Measurements from ENCODE around the gene ZNF750.
"Not testable (repeated sequence)": the region's sequence is repeated elsewhere in the genome, so short reads cannot be mapped to it uniquely, and the experiment has no call there.

The ZNF750 gene

GRCh38 chr17:82786427-82786826, 53.4 kb downstream of the ZNF750 start:
- no peaks in the 10 kb centered on the region for H3K27me3 Mint-ChIP-seq (ENCODE audit: low read depth)
- H3K9me3 Mint-ChIP-seq: no peaks in the 10 kb centered on the region
- peaks cover 9% of the 10 kb centered on the region for H3K36me3 Mint-ChIP-seq (ENCODE audit: low read depth)
- peaks cover 10% of the 10 kb centered on the region for H3K4me1 Mint-ChIP-seq (ENCODE audit: low read depth)
- H3K4me3 Mint-ChIP-seq: no peak overlapping the region
- H3K27ac Mint-ChIP-seq: no peak overlapping the region
- DNase-seq (ENCODE audit: low spot score): no peak

GRCh38 chr17:82785581-82785980, 54.2 kb downstream of the ZNF750 start:
- not testable (repeated sequence) for H3K27ac Mint-ChIP-seq; H3K36me3 Mint-ChIP-seq (ENCODE audit: low read depth); DNase-seq (ENCODE audit: low spot score); H3K9me3 Mint-ChIP-seq; H3K4me3 Mint-ChIP-seq; H3K27me3 Mint-ChIP-seq (ENCODE audit: low read depth); H3K4me1 Mint-ChIP-seq (ENCODE audit: low read depth)

GRCh38 chr17:82783498-82783897, 56.3 kb downstream of the ZNF750 start:
- Mint-ChIP-seq H3K4me1 (ENCODE audit: low read depth) (peaks cover 10% of the 10 kb centered on the region), H3K9me3 (no peaks in the 10 kb centered on the region), H3K36me3 (ENCODE audit: low read depth) (peaks cover 9% of the 10 kb centered on the region), H3K27me3 (ENCODE audit: low read depth) (no peaks in the 10 kb centered on the region), H3K4me3 (no peak overlapping the region), H3K27ac (no peak overlapping the region)
- DNase-seq (ENCODE audit: low spot score): no peak

- no peak overlapping the region for H3K27ac Mint-ChIP-seq
- H3K4me1 Mint-ChIP-seq (ENCODE audit: low read depth): peaks cover 10% of the 10 kb centered on the region
- H3K27me3 Mint-ChIP-seq (ENCODE audit: low read depth): no peaks in the 10 kb centered on the region
- no peak for DNase-seq (ENCODE audit: low spot score)
- no peak overlapping the region for H3K4me3 Mint-ChIP-seq
- no peaks in the 10 kb centered on the region for H3K9me3 Mint-ChIP-seq
- H3K36me3 Mint-ChIP-seq (ENCODE audit: low read depth): peaks cover 9% of the 10 kb centered on the region
Observed at GRCh38 chr17:82782657-82783207, 57.1 kb downstream of the ZNF750 start.

DNA sequence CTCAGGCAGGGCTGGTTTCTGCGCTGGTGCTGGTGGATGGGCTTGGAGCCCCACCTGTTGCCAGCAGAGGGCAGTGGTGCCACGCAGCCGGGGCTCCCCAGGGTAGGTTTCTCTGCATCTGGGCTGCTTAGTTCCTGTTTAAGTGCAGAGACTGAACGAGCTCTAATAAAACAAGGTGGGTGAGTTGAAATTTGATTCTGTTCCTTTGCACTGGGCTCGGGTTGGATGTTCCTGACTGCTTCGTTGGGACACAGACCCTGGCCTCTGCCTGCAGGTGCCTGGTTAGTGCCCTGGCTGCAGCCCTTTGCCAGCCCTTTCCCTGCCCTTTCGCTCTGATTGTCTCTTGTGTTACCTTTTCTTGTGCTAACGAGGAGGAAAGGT, 57.9 kb downstream of the ZNF750 start:
- H3K27ac Mint-ChIP-seq: peak overlapping the region; percentile 62
- H3K4me3 Mint-ChIP-seq: no peak overlapping the region
- H3K27me3 Mint-ChIP-seq (ENCODE audit: low read depth): no peaks in the 10 kb centered on the region
- peak; percentile 72 for DNase-seq (ENCODE audit: low spot score)
- peaks cover 12% of the 10 kb centered on the region for H3K36me3 Mint-ChIP-seq (ENCODE audit: low read depth)
- H3K4me1 Mint-ChIP-seq (ENCODE audit: low read depth): peaks cover 10% of the 10 kb centered on the region
- no peaks in the 10 kb centered on the region for H3K9me3 Mint-ChIP-seq

GRCh38 chr17:82780971-82781893, 58.6 kb downstream of the ZNF750 start:
- Mint-ChIP-seq H3K36me3 (ENCODE audit: low read depth) (peaks cover 12% of the 10 kb centered on the region), H3K27me3 (ENCODE audit: low read depth) (no peaks in the 10 kb centered on the region), H3K4me1 (ENCODE audit: low read depth) (peaks cover 10% of the 10 kb centered on the region), H3K27ac (no peak overlapping the region), H3K4me3 (no peak overlapping the region), H3K9me3 (no peaks in the 10 kb centered on the region)
- DNase-seq (ENCODE audit: low spot score): no peak

DNA sequence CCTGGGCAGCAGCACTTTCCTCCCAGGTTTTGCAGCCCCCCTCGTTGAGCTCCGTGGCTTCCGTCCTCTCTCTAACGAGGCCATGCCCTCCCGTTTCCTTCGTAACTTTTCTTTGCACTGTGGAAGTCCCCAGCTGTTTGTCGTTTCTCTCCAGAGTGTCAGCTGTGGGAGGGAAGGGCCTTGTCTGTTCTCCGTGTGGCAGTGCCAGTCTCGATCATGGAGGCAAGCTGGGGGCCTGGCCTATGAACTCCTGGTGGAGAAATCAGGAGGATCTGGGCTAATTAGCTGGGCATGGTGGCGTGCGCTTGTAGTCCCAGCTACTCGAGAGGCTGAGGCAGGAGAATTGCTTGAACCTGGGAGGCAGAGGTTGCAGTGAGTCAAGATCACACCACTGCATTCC, 59.6 kb downstream of the ZNF750 start:
- H3K27ac Mint-ChIP-seq: no peak overlapping the region
- H3K36me3 Mint-ChIP-seq (ENCODE audit: low read depth): peaks cover 12% of the 10 kb centered on the region
- H3K4me3 Mint-ChIP-seq: no peak overlapping the region
- DNase-seq (ENCODE audit: low spot score): no peak
- no peaks in the 10 kb centered on the region for H3K9me3 Mint-ChIP-seq
- peaks cover 11% of the 10 kb centered on the region for H3K4me1 Mint-ChIP-seq (ENCODE audit: low read depth)
- no peaks in the 10 kb centered on the region for H3K27me3 Mint-ChIP-seq (ENCODE audit: low read depth)

- Mint-ChIP-seq H3K4me1 (ENCODE audit: low read depth) (peaks cover 11% of the 10 kb centered on the region), H3K9me3 (no peaks in the 10 kb centered on the region), H3K27ac (no peak overlapping the region), H3K27me3 (ENCODE audit: low read depth) (no peaks in the 10 kb centered on the region), H3K4me3 (no peak overlapping the region), H3K36me3 (ENCODE audit: low read depth) (peaks cover 13% of the 10 kb centered on the region)
- no peak for DNase-seq (ENCODE audit: low spot score)
Observed at GRCh38 chr17:82779541-82779940, 60.3 kb downstream of the ZNF750 start.
